G401.6 (cell line): ENCODE measurements around the gene STK4.
"Not testable (repeated sequence)": the region's sequence is repeated elsewhere in the genome, so short reads cannot be mapped to it uniquely, and the experiment has no call there.

Experiments used
- FAIRE-seq: peaks from 2 replicates; lab custom pipeline; 2012; peaks lifted over from hg19 to GRCh38; lab: Jason Lieb, UNC

Gene STK4

DNA sequence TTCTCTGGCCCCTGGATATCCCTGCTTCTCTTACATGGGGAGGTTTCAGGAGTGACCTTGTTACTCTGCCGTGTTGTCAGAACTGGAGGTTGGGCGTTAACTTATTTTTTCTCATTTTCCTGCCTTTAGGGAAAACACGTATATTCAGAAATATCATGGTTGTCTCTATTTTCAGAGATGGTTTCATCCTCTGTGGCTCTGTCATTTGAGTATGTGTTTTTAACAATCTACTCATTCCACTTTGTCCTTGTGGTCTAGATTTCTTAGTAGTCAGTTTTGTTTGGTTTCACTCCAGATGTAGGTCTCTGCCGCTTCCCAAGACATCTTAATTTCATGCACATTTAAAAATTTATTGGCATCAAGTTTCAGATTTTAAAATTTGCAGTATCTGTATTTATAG is 88.7 kb downstream of the STK4 start:
- FAIRE-seq: no peak

DNA sequence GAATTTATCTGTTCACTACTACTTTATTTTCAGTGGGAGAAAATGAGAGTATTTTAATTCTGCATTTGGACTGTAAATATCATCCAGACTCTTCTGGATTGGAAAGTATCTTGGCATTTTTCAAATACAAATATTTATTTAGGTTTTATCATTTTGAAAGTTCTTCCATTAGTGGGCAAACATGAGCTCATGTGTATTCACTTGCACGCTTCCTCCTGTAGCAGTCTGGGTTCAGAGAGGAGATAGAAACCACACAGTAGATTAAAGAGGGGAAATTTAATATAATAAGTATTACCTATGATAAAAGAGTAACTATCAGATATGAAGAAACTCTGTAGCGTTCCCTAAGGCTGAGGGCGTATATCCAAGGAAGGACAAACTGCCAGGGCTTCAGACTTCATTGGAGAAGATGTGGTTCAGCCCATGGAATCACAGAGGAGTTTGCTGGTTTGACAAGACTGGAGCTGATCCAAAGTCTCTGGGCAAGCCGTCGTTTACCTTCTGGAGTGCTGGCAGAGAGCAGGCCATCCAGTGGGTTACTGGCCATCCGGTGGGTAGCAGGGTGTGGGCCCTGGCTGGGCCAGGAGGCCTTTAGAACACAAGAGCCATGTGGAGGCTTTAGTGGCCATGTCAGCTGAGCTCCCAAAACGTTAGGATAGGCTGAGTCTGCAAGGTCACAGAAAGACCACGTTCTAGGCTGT is 90.3 kb downstream of the STK4 start:
- FAIRE-seq: no peak

DNA sequence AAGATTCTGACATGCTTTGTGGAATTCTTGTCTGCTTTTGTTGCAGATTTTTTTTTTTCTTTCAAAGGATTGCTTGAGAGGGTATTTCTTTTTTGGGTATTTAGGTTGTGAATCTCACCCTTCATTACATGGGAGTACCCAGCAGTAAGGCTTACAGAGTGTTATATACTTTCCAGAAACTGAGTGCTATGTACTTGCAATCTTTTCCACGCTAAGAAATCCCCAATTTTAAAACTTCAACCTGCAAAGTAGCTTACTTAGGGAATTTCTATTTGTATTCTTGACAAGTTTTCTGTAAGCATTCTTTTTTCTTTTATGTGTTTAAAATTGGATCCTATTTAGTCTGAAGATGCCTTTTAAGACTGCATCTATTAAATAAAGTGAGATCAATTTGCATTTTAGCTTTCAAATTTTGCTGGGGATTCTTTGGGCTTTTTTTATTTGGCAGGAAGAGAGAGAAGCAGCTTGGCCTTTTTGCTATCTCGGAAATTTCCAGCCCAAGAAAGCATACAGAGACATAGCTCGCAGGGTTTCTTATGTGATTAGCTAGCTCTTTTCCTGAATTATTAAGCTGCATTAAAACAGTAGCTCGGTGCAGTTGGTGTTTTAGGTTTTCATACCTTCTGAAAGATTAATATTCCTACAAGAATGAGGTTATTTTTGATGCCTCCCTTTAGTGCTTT is 92.0 kb downstream of the STK4 start:
- FAIRE-seq: no peak

DNA sequence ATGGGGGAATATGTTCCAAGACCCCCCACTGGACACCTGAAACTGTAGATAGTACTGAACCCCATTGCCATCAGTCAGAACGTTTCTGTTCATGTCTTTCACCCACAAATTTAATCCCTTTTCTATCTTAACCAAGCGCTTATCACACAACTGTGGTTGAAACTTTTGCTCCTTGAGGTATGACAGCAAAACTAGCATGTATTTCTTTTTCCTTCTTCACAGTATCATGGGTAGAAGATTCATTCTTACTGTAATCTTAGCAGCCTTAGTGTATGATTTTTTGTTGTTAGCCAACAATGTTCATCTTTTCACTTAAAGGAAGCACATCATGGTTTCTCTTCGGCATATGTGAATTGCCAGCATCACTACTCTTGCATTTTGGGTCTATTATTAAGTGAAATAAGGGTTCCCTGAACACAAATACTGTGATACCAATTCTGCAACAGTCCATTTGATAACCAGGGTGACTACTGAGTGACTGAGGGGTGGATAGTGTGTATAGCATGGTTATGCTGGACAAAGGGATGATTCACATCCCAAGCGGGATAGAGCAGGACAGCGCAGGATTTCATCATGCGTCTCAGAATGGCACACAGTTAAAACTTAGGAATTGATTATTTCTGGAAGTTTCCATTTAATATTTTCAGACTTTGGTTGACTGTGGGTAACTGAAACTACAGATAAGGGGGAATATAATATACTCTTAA is 92.9 kb downstream of the STK4 start:
- FAIRE-seq: no peak

DNA sequence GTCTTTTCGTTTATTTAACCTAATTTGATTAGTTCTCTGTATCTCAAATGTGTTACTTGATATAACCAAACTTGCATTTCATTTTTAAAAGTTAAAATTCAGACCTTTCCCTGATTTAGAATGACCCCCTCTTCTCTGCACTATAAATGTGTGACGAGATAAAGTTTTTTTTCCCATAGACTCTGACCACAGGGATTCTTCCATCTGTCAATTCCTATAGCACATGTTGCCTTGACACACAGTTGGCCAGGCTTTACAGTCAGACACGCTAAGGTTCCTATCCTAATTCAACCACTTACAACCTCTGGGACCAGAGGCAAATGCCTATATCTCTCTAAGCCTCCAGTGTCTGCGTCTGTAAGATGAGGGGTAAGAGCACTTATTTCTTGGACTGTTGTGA is 94.0 kb downstream of the STK4 start:
- no peak for FAIRE-seq

DNA sequence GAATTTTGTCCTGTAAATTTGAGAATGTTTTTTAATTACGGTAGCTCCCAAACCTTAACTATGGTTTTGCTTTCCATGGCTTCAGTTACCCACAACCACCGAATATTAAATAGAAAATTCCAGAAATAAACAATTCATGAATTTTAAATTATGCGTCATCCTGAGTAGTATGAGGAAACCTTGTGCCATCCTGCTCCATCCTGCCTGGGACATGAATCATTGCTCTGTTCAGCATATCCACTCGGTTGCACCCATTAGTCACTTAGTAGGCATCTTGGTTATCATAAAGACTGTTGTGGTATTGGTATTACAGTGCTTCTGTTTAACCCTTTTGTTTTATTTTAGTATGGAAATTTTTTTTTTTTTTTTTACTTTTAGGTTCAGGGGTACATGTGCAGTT is 94.9 kb downstream of the STK4 start:
- no peak for FAIRE-seq

DNA sequence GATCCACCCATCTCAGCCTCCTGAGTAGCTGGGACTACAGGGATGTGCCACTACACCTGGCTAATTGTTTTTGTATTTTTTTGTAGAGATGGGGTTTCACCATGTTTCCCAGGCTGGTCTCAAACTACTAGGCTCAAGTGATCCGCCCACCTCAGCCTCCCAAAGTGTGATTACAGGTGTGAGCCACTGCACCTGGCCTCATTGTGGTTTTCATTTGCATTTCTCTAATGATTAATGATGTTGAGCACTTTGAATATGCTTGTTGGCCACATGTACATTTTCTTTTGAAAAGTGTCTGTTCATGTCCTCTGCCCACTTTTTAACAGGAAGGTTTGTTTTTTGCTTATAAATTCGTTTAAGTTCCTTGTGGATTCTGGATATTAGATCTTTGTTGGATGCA is 96.8 kb downstream of the STK4 start:
- FAIRE-seq: not testable (repeated sequence)

DNA sequence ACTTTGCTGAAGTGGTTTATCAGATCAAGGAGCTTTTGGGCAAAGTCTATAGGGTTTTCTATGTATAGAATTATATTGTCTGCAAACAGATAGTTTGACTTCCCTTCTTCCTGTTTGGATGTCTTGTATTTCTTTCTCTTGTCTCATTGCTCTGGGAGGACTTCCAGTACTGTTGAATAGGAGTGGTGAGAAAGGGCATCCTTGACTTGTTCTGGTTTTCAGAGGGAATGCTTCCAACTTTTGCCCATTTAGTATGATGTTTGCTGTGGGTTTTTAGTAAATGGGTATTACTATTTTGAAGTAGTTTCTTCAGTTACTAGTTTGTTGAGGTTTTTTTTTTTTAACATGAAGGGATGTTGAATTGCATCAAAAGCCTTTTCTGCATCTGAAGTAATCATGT is 98.5 kb downstream of the STK4 start:
- no peak for FAIRE-seq

DNA sequence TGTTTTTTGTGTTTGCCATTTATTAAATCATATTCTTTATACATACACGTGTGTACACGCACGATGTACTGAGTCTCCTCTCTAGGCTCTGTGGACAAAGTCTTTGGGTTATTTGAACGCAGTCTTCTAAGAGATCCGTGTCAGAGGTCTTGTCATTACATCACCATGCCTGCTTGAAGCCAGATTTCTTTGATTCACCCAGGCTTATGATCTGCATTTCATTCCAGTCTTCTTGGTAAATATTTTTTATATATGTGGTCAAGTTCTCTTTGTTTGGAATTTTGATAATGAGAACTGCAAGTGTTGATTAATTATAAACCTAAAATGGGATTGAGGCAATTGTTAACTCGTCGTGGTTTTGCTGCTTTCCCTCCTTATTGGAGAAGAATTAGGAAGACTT is 100.1 kb downstream of the STK4 start:
- no peak for FAIRE-seq

DNA sequence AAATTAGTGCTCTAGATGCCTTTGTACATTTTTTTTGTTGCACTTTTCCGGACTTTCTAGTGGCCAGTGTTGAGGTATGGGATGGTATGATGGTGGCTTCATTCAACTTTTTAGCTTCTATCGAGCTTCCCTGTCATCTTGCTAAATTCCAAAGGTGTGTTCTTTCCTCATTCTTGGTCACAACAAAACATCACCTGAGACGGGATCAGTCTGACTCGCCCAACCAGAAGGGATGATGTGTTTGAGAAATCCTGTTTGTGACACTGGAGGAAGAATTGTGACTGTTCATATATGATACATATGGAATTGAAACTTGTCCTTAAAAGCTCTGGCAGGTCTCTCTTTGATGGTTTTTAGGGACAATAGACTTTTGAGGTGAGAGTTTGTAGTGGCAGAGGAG is 100.8 kb downstream of the STK4 start:
- no peak for FAIRE-seq

DNA sequence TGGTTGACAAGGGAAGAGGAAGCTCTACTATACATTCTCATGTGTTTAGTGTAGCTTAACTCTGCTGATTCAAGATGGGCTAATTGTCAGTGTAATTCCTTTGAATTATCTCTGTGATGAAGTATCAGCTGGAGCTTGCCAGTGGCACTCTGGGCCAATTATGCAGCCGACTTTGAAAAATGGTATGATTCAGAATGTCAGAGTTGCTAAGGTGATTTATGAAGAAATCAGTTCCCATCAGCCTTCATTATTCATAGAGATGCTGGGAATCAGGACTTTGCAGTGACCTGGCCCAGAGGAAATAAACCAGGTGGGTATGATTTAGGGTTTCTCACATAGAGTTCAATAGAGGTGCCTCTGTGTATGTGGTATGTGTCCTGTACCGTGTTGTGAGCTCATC is 101.2 kb downstream of the STK4 start:
- FAIRE-seq: no peak

DNA sequence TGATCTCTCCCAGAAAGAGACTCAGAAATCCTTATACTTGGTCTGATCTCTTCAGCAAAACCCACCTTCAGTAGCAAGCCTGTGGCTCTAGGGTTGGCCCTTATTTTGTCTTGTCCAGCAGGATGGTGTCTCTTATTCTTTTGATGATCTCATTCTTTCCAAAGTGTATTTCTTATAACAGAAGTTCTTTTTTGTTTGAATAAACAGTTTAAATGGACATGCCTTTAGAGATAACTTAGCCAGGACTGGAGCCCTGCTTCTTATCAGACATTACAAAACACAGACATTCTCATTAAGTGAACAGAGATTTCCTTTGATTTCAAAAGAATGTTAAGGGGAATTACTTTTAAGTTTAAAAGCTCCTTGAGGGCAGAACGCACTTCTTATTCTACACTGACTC is 102.9 kb downstream of the STK4 start:
- FAIRE-seq: no peak

DNA sequence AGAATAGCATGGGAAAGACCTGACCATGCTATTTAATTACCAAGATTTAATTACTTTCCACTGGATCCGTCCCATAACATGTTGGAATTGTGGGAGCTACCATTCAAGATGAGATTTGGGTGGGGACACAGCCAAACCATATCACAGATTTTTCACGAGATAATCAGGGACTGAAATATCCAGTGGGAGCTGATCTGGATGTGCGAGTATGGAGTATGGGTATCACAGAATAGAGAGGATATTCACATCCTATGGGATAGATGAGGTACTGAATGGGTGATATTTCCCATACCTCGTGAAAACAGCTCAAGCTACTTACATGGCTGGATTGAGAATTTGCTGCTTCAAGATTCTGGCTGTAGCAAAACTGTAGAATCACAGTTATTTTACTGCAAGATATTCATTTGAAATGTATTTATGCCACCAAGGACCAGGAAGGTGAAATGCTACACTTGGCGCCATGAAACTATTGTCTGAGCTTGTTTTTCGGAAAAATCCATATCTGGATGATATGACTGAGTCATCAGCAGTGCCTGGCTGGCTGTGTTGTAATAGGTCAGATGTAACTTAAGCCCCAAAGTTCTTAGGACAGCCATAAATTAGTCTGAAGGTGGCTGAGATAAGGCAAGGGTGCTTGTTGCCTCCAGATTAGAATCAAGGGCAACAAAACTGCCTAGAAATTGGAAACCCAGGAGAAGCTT is 104.8 kb downstream of the STK4 start:
- no peak for FAIRE-seq

DNA sequence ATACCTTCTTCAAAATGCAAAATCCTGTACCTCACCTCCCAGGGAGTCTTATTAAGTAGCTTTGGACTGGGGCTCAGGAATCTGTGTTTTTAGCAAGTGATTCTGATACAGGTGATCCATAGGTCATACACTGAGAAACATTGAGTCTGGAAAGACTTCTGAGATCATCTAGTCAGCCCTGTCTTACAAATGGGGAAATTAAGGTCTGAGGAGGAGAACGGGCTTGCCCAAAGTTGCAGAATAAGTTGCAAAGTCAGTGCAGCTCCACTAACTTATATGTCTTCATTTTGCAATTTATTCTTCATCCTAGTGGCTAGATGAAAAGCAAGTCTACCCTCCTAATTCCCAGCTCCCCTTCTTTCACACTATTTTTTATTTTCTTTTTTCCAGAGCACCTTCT is 105.8 kb downstream of the STK4 start:
- no peak for FAIRE-seq

DNA sequence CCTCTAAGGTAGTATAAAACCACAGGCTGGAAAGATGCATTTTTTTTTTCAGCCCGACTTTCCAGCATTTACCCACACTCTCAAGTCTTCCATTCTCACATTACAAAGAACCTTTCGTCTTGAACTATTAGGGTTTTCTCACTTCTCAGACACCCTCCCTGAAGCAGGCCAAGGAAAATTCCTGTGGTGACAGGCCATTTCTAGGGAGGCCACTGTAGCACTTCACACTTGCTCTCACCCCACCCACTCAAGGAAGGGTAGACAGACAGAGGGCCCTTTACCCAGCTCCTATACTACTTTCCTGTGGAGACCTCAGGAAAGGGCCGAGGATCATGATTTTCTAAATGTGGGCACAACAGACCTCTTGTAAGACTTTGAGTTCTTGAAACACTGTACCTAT is 106.9 kb downstream of the STK4 start:
- FAIRE-seq: no peak

DNA sequence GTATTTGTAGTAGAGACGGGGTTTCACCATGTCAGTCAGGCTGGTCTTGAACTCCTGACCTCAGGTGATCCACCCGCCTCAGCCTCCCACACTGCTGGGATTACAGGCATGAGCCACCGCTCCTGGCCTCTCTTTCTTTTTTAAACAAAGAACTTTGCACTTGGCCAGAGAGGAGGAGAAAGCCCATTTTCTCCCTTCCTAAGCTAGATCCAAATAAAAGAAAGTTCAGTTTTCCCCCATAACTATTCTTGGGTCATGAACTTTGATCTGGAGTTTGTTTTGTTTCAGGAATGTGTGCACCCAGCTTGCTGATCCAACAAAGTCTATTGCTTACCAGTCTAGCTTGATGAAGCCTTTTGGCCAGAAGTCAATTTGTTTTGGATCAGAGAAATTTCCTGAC is 111.2 kb downstream of the STK4 start:
- FAIRE-seq: no peak

DNA sequence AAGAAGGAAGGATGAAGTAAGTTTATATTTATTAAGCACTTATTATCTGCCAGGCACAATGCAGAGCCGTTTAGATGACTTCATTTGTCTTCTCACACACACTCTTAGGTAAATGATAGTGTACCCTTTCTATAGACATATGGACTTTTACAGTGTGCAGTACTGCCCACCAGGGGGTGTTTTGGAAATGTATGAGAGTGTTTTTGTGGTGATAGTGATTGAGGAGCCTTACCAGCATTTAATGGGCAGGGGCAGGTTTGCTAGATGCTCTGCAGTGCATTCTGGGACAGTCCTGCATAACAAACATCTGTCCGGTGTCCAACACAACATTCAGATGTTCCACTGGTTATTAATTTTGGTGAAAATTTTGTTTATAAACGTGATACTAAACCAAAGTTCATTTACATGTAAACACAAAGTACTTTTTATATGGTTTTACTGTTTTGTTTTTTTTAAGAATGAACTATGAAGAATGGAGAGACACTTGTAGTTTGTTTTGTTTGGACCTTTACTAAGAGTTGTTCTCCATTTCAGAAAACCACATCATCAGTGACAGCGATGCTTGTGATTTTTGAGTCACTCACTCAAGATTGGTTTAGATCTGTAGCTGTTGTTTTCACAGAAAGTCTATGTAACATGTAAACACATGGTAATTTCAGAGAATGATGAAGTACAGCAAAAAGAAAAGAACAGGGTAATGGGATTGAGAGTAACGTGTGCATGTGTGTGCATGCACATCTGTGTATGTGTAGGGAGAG is 114.7 kb downstream of the STK4 start:
- FAIRE-seq: no peak

DNA sequence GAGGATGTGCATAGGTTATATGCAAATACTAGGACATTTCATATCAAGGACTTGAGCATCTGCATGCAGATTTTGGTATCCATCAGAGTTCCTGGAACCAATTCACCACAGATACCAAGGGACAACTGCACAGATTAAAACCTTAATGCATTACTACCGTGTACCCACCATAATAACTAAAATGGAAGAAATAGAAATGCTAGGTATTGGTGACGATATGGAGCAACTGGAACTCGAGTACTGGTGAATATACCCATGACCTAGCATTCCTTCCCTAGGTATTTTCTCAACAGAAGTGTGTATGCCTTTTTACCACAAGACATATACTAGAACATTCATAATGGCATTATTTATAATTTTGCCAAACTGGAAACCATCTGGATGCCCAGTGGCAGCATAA is 116.2 kb downstream of the STK4 start:
- no peak for FAIRE-seq

DNA sequence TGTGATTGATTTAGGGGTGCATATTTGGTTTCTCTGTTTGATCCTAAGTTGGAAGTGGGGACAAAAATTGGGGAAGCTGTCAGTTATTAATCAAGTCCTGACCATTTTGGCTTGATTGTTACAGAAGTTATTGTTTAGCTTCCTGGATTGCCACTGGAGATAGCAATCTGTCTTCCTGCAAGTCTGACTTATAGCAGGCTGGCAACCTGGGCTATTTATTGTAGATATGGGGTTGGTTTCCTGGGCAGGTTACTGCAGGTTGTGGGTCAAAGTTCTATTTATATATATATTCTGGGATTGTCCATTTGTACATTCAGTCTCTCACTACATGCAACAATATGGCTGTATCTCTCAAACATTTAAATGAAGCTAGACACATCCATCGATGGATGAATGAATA is 116.8 kb downstream of the STK4 start:
- FAIRE-seq: no peak

DNA sequence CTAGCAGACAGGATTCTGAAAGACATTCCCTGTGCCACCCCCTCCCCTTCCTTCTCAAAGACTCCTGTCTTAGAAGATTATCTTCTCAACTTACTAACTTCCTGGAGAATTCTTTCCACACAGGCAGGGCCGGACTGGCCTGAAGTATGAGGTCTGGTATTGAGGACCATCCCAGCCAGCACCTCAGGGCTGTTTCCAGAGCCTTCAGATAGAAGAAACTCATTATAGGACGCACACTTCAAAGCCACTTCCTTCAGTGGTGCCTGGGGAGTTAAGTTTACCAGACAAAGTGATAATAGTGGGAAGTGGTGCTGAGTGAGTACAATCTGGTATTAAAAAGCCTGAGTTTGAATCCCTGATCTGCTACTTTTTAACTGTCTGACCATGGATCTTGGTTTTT is 119.0 kb downstream of the STK4 start:
- no peak for FAIRE-seq

DNA sequence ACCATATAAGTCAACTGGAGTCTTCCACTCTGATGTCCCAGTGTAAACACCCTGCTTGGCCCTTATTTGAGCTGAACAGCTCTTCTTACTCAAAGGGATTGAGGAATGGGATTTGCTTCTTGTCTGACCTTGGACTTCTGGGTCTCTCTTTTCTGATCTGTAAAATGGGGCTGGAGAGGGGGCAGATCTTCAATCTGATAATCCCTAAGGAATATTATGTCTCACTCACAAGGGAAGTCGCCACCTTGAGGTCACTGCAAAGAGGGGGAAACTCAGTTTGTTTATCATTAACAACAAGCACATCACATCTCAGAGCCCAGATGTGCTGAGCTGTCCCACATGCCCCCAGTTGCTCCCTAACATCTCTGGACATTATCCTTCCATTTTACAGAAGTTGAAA is 119.6 kb downstream of the STK4 start:
- FAIRE-seq: no peak

DNA sequence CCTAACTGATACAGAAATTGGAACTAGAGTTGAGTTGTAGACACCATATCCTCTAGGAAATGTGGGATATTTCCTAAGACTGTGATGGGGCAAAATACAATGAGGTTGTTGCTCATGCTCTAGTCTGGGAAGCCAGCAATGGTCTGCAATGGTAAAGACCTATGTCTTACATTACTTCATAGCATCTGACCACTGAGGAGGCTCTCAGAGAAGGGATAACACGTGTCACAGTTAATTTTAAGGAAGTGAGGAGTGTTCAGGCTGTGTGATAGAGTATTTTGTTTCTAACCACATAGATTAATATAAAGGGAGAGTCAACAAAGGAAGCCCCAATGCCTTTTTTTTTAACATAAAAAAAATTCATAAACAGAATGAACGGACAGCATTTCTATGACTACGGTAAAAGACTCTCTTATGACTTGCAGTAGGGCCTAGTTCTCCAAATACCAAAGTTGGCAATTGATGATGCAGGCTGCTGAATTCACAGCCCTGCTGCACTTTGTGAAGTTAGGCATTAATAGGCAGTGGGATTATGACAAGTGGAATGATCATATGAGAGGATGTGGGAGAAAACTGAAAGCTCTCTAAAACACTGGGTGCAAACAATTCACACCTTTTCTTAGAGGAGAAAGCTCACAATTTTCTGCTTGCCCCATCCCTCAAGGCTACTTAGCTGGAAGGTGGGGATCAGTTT is 120.9 kb downstream of the STK4 start:
- no peak for FAIRE-seq
